RWPE2 (cell line): ENCODE results near the gene INO80B.

Experiments
- ATAC-seq: fragments of 200-7000 bp; cut with Tn5 transposase; 3 replicates; pipeline ENCODE4 v1.9.1; 2021; ENCODE audit warnings: low read depth
- DNase-seq: peaks from one replicate; pipeline ENCODE4 v3.0.0-alpha.2; 2020; ENCODE audit warnings: low spot score
- H3K27ac ChIP-seq: fragments of 450-650 bp; 2 replicates; pipeline ENCODE4 v1.5.1; 2017; ENCODE audit warnings: mild to moderate bottlenecking; ENCODE audit not compliant: poor library complexity, severe bottlenecking
- H3K27me3 ChIP-seq: fragments of 250-450 bp; sonication (Bioruptor Pico); 2 replicates; pipeline ENCODE4 v1.5.1; 2021; ENCODE audit warnings: mild to moderate bottlenecking, moderate library complexity; ENCODE audit not compliant: insufficient read depth, poor library complexity, severe bottlenecking
- H3K36me3 ChIP-seq: fragments of 250-450 bp; sonication (Bioruptor Pico); 2 replicates; pipeline ENCODE4 v1.5.1; 2020; ENCODE audit warnings: low read depth, mild to moderate bottlenecking, moderate library complexity
- H3K4me1 ChIP-seq: fragments of 250-450 bp; sonication (Bioruptor Pico); 2 replicates; pipeline ENCODE4 v1.5.1; 2021; ENCODE audit warnings: mild to moderate bottlenecking, moderate library complexity; ENCODE audit not compliant: insufficient read depth, poor library complexity, severe bottlenecking
- H3K4me3 ChIP-seq: fragments of 250-450 bp; sonication (Bioruptor Pico); 2 replicates; pipeline ENCODE4 v1.5.1; 2021; ENCODE audit warnings: mild to moderate bottlenecking, moderate library complexity; ENCODE audit not compliant: severe bottlenecking
- H3K9me3 ChIP-seq: fragments of 250-450 bp; sonication (Bioruptor Pico); 2 replicates; pipeline ENCODE4 v1.5.1; 2021; ENCODE audit warnings: mild to moderate bottlenecking, moderate library complexity; ENCODE audit not compliant: severe bottlenecking
- CTCF ChIP-seq: fragments of 450-650 bp; IDR thresholded peaks from one replicate; pipeline ENCODE4 v1.5.1; 2017; ENCODE audit warnings: mild to moderate bottlenecking, moderate library complexity; ENCODE audit not compliant: poor library complexity, severe bottlenecking

INO80B gene

GRCh38 chr2:74425523-74425922 is 29.4 kb upstream of the INO80B start:
- peaks cover 67% of the 10 kb centered on the region for H3K36me3 ChIP-seq
- DNase-seq (peak; percentile 84), ATAC-seq (peak; percentile 70)
- peaks cover 30% of the 10 kb centered on the region for H3K4me1 ChIP-seq
- H3K4me3 ChIP-seq = no peak overlapping the region
- H3K27me3 ChIP-seq = no peaks in the 10 kb centered on the region
- H3K27ac ChIP-seq = peak overlapping the region; percentile 92
- no peaks in the 10 kb centered on the region for H3K9me3 ChIP-seq
- no peak for TF ChIP-seq CTCF

- no peak for ATAC-seq
- H3K27ac ChIP-seq = peak overlapping the region; percentile 92
- H3K36me3 ChIP-seq = peaks cover 74% of the 10 kb centered on the region
- H3K4me3 ChIP-seq = no peak overlapping the region
- no peaks in the 10 kb centered on the region for H3K27me3 ChIP-seq
- DNase-seq = no peak
- peaks cover 26% of the 10 kb centered on the region for H3K4me1 ChIP-seq
- TF ChIP-seq CTCF = no peak
- H3K9me3 ChIP-seq = no peaks in the 10 kb centered on the region
Observed at GRCh38 chr2:74426181-74426758, 28.6 kb upstream of the INO80B start.

GRCh38 chr2:74427551-74427950 is 27.3 kb upstream of the INO80B start:
- H3K9me3 ChIP-seq = no peaks in the 10 kb centered on the region
- H3K36me3 ChIP-seq = peaks cover 87% of the 10 kb centered on the region
- H3K27ac ChIP-seq = peak overlapping the region; percentile 92
- no peak for DNase-seq
- TF ChIP-seq CTCF = no peak
- no peak for ATAC-seq
- H3K4me1 ChIP-seq = peaks cover 26% of the 10 kb centered on the region
- no peak overlapping the region for H3K4me3 ChIP-seq
- no peaks in the 10 kb centered on the region for H3K27me3 ChIP-seq

GRCh38 chr2:74428675-74429074 is 26.2 kb upstream of the INO80B start:
- peaks cover 26% of the 10 kb centered on the region for H3K4me1 ChIP-seq
- H3K27ac ChIP-seq = peak overlapping the region; percentile 92
- TF ChIP-seq CTCF = no peak
- no peak for ATAC-seq
- peaks cover 83% of the 10 kb centered on the region for H3K36me3 ChIP-seq
- no peak overlapping the region for H3K4me3 ChIP-seq
- no peaks in the 10 kb centered on the region for H3K9me3 ChIP-seq
- H3K27me3 ChIP-seq = no peaks in the 10 kb centered on the region
- no peak for DNase-seq
